ENCODE results near the gene ITPA.
A peak's percentile ranks its signal among the peaks of the same experiment; 100 is the strongest.

The ITPA gene

GRCh38 chr20:3229798-3230197, 20.5 kb downstream of the ITPA start:
- no peak for DNase-seq

DNA sequence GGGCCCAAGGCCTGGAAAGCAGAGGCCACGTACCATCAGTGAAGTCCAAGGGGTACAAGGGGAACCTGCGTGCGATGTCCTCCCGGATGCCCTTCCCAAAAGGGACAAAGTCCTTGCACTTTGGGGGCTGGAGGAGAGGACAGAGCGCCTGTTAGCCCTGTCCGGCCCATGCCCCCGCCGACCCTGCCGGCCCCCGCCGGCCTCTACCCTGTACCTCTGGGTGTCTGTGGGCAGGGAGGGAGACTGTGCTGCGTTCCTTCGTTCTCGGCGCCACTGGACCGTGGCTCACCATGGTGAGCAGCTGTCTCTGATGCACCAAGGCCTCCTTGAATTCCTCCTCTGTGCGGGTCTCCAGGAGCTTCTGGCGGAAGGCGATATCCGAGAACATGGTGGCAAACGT, 21.8 kb downstream of the ITPA start:
- DNase-seq, result no peak

- DNase-seq, result no peak
Observed at GRCh38 chr20:3231889-3232588, 22.7 kb downstream of the ITPA start.

- no peak for DNase-seq
Observed at GRCh38 chr20:3233131-3233990, 24.1 kb downstream of the ITPA start.

- no peak for DNase-seq
Observed at GRCh38 chr20:3233991-3234498, 24.7 kb downstream of the ITPA start.

DNA sequence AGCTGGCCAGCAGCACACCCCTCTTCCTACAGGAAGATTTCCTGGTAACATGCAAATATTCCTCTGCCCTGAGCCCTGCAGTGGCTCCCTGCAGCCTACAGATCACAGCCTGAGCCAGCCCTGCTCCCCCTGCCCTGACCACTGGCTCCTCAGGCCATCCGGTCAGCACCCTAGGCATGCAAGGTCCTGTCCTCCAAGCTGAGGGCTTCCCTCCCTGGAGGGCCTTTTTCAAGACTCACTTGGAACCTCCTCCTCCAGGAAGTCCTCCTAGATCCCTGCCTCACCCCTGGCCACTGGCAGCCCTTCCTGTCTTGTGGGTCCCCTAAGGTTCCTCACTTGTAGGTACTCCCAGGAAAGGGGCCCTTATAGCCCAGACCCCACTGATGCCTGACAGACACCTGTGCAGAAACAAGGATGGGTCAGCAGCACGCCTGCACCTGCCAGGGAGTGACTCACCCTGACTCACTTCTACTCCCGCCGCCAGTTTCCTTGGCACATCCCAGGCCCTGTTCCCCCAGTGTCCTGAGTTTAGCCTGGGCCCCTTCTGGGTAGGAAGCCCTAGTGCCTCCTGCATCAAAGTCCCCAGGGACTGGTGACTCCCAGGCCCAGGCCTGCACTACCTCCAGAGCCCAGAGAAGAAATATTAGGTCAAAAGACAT, 26.5 kb downstream of the ITPA start:
- no peak for DNase-seq

DNA sequence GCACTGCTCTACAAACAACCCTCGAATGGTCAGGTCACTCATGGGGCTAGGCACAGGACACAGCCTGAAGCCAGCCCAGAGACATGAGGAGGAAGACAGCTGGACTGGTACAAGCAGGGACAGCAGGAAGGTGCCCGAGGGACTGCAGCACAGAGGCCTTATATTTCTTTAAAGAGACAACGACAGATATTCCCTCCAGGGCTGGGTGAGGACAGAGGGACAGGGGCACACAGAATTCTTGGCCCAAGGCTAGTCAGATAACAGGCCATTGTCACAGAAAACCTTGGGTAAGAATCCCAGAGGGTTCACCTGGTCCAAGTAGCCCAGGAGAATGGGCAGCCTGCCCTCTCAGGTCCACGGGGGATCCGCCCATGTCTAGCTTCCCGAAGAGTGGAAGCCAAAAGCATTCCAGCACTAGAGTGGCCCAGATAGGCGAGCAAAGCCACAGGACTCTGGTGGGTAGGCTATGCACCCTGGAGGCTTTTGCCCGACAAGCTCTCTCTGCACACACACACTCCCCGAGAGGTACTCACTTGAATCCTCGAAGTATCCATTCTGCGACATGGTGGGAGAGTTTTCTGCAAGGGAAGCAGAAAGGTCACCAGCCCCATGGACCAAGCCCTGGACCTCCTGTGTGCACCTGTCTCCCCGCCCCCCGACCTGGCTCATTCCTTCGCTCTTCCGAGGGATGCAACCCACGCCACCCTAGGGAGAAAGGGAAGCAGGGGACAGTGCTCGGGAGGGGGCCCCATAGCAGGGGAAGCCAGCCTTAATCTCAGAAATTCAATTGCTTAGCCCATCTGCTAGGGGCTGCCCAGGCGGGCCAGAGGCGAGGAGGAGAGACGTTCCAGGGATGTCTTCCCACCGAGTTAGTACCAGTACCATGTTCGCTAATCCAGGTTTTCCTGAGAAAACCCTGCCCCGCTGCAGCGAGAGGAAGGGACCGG, 28.0 kb downstream of the ITPA start:
- DNase-seq, result no peak

DNA sequence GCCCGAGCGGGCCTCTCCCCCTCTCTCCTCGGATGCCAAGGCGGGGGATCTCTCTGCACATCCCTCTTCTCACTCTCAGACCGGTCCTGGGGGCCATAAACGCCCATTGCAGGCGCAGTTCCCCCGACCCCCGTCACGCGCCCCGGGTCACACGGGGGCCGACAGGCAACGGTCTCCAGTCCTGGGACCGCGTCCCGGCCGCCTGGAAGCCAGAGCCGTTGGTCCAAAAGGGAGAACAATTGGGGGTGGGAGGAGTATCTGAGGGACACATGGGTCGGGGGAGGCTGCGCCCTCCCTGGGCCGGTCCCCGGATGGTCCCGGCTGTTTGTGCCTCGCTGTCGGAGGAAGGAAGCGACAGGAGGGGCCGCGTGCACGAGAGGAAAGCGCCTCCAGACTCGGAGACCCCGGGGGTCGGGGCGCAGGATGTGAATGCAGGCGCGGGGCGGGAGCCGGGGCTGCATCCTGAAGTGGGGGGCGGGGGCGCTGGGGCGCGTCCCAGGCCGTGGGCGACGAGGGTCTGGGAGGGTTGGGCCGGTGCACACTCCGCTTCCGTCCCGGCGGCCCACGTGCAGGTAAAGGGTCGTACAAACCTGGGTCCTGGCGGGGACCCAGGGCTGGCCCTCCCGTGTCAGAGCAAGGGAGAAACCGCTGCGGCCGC, 28.8 kb downstream of the ITPA start:
- peak in 1 of 2 donors; percentile 26 for DNase-seq

DNA sequence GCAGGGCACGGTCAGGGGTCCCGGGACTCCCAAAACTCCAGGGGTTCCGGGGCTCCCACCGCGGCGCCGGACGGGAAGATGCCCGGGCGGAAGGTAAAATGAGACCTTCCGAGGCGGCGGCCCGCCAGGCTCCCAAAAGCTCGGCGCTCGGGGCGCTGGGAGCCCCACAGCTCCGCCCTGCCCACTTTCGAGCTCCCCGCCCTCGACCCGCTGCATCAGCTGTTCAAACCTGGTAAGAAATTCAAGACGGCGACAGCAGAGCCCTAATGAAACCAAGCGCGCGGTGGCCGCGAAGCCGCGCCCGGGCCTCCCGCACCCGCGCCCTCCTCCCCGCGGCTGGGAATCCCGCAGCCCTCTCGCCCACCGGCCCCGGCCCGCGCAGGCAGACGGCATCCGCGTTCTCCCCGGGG, 29.3 kb downstream of the ITPA start:
- peak; percentile 52 to 61 for DNase-seq

GRCh38 chr20:3239026-3239866, 29.9 kb downstream of the ITPA start, which contains the start of gene SLC4A11:
SLC4A11 (minus strand) TSS chr20:3239190; CDS start chr20:3239137, 53 bp downstream.
- DNase-seq, result peak; percentile 49 to 58

- DNase-seq, result peak in 1 of 2 donors; percentile 20
Observed at GRCh38 chr20:3239867-3240775, 30.8 kb downstream of the ITPA start.

DNA sequence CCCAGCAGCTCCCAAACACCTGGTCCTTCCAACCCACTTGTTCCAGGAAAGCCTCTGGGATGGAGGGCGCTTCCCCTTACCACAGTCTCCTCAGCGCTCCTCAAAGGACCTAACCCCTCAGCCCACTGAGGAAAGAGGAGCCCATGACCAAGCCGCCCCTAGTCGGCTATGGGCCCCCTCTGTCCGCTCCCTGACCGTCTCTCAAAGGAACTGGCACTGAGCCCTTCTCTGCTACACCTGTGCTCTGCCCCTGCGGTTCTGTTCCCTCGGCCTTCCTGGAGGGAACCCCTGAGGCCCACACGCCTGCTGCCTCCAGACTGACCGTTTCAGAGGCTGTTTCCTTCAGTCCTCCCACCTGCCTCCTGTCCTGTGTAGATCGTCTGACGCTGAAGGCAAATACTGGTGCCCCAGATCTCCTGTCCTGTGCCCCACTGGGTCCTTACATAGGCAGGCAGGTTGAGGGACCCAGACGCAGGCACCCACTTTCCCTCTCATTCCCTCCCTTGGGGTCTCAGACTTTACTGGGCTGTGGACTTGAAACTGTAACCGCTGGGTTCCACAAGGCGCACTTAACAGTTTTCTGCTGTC, 31.6 kb downstream of the ITPA start:
- no peak for DNase-seq

DNA sequence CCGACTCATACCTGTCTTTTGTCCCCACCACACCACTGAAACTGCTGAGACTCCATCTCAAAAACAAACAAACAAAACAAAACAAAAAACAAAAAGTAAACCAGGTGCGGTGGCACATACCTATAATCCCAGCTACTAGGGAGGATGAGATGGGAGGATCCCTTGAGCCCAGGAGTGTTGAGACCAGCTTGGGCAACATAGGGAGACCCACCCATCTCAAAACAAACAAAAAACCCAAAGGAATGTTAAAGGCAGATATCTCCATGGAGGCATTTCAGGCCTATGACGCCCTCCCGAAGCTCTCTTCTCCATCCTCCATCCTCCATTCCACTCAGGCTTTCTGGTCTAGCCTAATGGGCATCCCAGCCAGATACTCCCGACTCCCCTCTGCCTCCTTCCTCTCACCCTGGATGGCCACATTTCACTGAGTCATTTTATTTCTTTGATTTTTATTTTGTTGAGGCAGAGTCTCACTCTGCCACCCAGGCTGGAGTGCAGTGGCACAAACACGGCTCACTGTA, 32.9 kb downstream of the ITPA start:
- DNase-seq, result no peak

DNA sequence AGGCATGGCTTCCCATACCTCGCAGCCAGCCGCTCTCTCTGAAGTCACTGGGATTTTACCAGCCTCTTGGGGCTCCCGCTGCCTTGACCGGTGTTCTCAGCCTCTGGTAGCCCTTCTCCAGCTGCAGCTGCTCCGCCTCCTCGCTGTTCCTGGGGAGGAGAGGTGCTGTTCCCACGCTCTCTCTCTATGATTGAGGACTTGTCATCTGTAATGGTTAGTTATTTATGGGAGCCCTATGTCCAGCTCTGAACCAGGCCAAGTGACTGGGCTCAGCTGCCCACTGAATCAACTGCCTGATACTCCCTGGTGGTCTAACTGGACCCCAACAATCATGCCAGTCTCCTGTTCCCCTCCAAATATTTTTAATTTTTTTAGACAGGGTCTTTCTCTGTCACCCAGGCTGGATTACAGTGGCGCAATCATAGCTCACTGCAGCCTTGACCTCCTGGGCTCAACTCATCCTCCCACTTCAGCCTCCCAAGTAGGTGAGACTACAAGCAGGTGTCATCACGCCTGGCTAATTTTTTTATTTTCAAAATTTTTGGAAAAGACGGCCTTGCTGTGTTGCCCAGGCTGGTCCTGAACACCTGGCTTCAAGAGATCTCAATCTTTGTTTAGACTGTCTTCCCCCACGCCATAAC, 34.5 kb downstream of the ITPA start:
- no peak for DNase-seq

DNA sequence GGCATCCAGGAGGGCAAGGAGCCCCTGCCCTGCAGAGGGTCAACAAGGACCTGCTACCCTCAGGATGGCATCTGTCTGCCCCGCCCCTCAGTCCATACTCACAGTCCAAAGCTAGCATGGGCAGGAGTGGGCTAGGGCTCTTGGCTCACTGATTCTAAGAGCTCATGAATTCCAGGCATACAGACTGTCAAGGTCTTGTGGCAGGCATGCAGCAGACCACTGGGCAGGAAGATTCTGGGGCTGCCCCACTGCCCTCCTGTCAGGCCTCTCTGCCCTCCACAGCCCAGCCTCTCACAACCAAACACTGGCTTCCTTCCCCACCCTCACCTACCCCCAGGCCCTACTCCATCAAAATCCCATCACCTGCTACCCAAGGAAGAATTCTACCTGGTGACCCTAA, 35.3 kb downstream of the ITPA start:
- no peak for DNase-seq

GRCh38 chr20:3245156-3245555, 35.9 kb downstream of the ITPA start:
- DNase-seq, result no peak

DNA sequence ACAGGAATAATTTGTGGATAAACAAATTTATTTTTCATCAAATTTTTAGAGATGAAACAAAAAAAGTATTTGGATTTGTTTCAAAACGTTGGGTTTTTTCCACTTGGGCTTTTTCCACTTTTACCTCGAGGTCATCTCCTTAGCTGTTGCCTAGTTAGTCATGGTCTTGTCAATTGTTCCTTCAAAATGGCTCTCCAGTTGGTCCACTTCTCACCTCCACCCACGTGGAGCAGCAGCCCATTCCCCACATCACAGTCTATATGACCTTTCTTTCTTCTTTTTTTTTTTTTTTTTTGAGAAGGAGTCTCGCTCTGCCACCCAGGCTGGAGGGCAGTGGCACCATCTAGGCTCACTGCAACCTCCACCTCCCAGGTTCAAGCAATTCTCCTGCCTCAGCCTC, 36.4 kb downstream of the ITPA start:
- no peak for DNase-seq

GRCh38 chr20:3246682-3247081, 37.4 kb downstream of the ITPA start:
- no peak for DNase-seq

All from stimulated activated CD4-positive, alpha-beta T cell treated with anti-CD3 and anti-CD28 coated beads, Interleukin-2, amount 100 ng/mL, for 24 hours (primary cell).